Prostate gland (tissue), 2 donors: ENCODE measurements around the gene MSH2. TPM values are rescaled to one million over a fixed set of nuclear protein-coding genes. Genes with fewer than 3 reads are reported as not detected.

Experiments
- DNase-seq: peaks from one replicate; pipeline ENCODE4 v3.0.0-alpha.2; 2019; ENCODE audit warnings: low spot score
- H3K27ac ChIP-seq, 2 donors: fragments of 200-600 bp; sonication (generic); 2 replicates each; pipeline ENCODE4 v1.5.1; 2017 to 2019
- H3K27me3 ChIP-seq: fragments of 200-600 bp; sonication (generic); replicated peaks from 2 replicates; pipeline ENCODE4 v1.5.1; 2019; ENCODE audit not compliant: insufficient read depth
- H3K36me3 ChIP-seq, 2 donors: fragments of 200-600 bp; sonication (generic); 1 replicate in 1 of 2; 2 replicates in 1 of 2; pipeline versions ENCODE4 v1.5.1 to v1.8.1; 2017 to 2019
- H3K4me1 ChIP-seq: fragments of 200-600 bp; sonication (generic); replicated peaks from 2 replicates; pipeline ENCODE4 v1.5.1; 2019
- H3K4me3 ChIP-seq, 2 donors: fragments of 200-600 bp; sonication (generic); 2 replicates each; pipeline ENCODE4 v1.5.1; 2017 to 2019
- H3K9me3 ChIP-seq: fragments of 200-600 bp; sonication (generic); 2 replicates; pipeline ENCODE4 v1.5.1; 2017
- POLR2A ChIP-seq: fragments of 450-650 bp; IDR thresholded peaks from one replicate; pipeline ENCODE4 v1.6.1; 2016; ENCODE audit warnings: antibody characterized with exemption, mild to moderate bottlenecking
- POLR2AphosphoS5 ChIP-seq: sonication (generic); formaldehyde crosslinking; IDR thresholded peaks from one replicate; pipeline ENCODE4 v1.6.1; 2017; ENCODE audit warnings: antibody characterized with exemption
- WGBS: methylation state at CpG from one replicate; pipeline ENCODE4 v1.1.5; 2018; 5-methylcytosine and 5-hydroxymethylcytosine counted together
- intact Hi-C: fragments of 100-400 bp; cut with DNase I; formaldehyde crosslinking; loops from one replicate; pipeline ENCODE4 v1.14.2; 2022
- total RNA-seq, 2 donors: library from RNA; depleted of rRNA; stranded (reverse); fragments of >200 nt; gene quantifications; one replicate each; pipeline ENCODE4 v1.1.0, GENCODE V29; 2016
- TF ChIP-seq, protein P1 (sequence below), 4 experiments: fragments of 200-600 bp in 2 of 4; fragments of 450-650 bp in 2 of 4; sonication (generic) in 2 of 4; IDR thresholded peaks; 1 replicate in 3 of 4; 2 replicates in 1 of 4; pipeline ENCODE4 v1.5.1; 2016 to 2019; ENCODE audit warnings: antibody characterized with exemption in 4 of 4, mild to moderate bottlenecking in 2 of 4, moderate library complexity in 2 of 4

Gene MSH2
- total RNA-seq, 2 donors from 2014 or later: 14.0 to 17.9 TPM

DNA sequence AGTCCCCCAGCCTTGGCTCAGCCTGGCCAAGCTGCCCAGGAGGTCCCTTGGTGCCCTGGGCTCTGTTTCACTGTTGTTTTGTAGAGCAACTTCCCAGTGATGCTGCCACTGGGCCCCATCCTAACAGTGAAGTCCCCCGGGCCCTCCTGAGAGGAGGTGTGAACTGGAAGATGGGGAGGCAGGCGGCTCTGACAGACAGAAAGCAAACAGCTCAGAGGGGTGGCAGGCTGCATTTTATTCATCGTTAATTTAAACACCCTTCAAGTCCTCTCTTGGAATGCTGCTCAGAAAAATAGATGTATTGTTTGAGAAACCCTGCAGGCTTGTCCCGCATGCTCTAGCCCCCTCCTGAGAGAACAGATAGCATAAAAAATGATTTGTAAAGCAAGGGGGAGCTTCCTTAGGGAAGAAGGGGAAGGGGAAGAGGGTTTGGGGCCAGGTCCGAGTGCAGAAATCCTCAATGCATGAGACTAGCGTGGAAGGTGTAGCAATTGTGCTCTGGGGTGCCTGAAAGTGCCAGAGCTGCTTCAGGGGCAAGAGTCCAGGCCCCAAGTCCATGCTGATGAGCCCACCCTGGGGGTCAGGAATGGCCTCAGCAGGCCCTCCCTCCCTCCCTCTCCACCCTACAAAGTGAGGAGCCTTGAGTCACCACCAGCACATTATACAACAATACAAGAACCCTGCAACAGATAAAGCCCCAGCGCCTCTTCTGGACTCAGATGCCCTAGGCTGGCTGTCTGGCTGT lies 113.6 kb downstream of the MSH2 start:
- Histone ChIP-seq H3K4me3 (no peak overlapping the region), H3K27ac (no peak overlapping the region), H3K36me3 (no peaks in the 10 kb centered on the region), H3K27me3 (no peaks in the 10 kb centered on the region), H3K4me1 (no peaks in the 10 kb centered on the region), H3K9me3 (no peaks in the 10 kb centered on the region)
- 66% methylated on average over 7 of the region's 7 CpGs for WGBS
- TF ChIP-seq POLR2AphosphoS5 (no peak), POLR2A (no peak)
- TF ChIP-seq, protein P1, sequence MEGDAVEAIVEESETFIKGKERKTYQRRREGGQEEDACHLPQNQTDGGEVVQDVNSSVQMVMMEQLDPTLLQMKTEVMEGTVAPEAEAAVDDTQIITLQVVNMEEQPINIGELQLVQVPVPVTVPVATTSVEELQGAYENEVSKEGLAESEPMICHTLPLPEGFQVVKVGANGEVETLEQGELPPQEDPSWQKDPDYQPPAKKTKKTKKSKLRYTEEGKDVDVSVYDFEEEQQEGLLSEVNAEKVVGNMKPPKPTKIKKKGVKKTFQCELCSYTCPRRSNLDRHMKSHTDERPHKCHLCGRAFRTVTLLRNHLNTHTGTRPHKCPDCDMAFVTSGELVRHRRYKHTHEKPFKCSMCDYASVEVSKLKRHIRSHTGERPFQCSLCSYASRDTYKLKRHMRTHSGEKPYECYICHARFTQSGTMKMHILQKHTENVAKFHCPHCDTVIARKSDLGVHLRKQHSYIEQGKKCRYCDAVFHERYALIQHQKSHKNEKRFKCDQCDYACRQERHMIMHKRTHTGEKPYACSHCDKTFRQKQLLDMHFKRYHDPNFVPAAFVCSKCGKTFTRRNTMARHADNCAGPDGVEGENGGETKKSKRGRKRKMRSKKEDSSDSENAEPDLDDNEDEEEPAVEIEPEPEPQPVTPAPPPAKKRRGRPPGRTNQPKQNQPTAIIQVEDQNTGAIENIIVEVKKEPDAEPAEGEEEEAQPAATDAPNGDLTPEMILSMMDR (IDR thresholded peaks at IDR 0.05): no peak
- intact Hi-C loops: no loop called here
- no peak for DNase-seq

GRCh38 chr2:47518497-47519146 lies 115.7 kb downstream of the MSH2 start:
- WGBS: 89% methylated on average over 12 of the region's 12 CpGs
- Histone ChIP-seq H3K9me3 (no peaks in the 10 kb centered on the region), H3K27ac (no peak overlapping the region), H3K27me3 (no peaks in the 10 kb centered on the region), H3K4me3 (no peak overlapping the region), H3K4me1 (no peaks in the 10 kb centered on the region), H3K36me3 (no peaks in the 10 kb centered on the region)
- intact Hi-C loops: no loop called here
- TF ChIP-seq, protein P1 (IDR thresholded peaks at IDR 0.05): no peak
- TF ChIP-seq POLR2AphosphoS5 (no peak), POLR2A (no peak)
- no peak for DNase-seq

GRCh38 chr2:47519147-47519537 lies 116.2 kb downstream of the MSH2 start:
- intact Hi-C loops: no loop called here
- 96% methylated on average over 9 of the region's 9 CpGs for WGBS

DNA sequence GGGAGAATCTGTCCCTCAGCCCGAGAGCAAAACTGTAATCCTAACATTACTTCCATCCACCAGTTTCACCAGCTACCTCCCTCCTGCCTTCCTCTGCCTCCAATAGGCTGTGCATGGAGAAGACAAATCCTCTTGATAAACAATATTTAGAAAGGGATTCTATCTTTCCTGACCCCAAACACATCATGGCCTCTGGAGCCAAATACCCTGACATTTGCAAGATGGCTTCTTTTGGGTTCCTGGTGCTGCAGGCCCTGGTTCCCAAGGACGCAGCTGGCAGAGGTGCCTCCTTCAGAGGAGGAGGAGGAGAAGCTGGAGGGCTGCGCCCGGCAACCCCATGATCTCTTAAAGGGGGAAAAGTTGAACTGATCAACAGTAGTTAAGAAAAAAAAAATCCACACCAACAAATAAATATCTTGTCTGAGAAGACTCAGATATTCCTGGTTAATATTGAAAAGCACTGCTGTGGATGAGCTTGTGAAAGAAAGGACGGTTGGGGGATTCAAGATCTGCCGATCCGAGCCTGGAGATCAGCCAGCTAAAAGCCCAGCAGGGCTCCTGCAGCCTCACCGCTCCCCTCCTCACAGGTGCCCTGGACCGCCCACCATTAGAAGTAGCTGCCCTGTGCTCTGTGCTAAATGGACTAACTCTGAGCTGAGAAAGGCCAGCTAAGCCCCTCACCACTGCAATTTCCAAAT lies 116.8 kb downstream of the MSH2 start:
- DNase-seq: no peak
- H3K4me3 ChIP-seq: no peak overlapping the region

More at GRCh38 chr2:47519147-47519537, 116.2 kb downstream of the MSH2 start:
- DNase-seq: no peak
- Histone ChIP-seq H3K27ac (no peak overlapping the region), H3K9me3 (no peaks in the 10 kb centered on the region), H3K4me1 (no peaks in the 10 kb centered on the region), H3K27me3 (no peaks in the 10 kb centered on the region), H3K4me3 (no peak overlapping the region), H3K36me3 (no peaks in the 10 kb centered on the region)
- TF ChIP-seq POLR2AphosphoS5: no peak
- TF ChIP-seq POLR2A: no peak
- TF ChIP-seq, protein P1 (IDR thresholded peaks at IDR 0.05): no peak

More for the DNA sequence above, 116.8 kb downstream of the MSH2 start:
- Histone ChIP-seq H3K27ac (no peak overlapping the region), H3K36me3 (no peaks in the 10 kb centered on the region), H3K27me3 (no peaks in the 10 kb centered on the region), H3K9me3 (no peaks in the 10 kb centered on the region), H3K4me1 (no peaks in the 10 kb centered on the region)
- 89% methylated on average over 9 of the region's 9 CpGs for WGBS
- intact Hi-C loops: no loop called here
- no peak for TF ChIP-seq POLR2AphosphoS5
- TF ChIP-seq, protein P1 (IDR thresholded peaks at IDR 0.05): no peak
- no peak for TF ChIP-seq POLR2A
